ENCODE measurements around the gene RAB3IP.

Gene RAB3IP

DNA sequence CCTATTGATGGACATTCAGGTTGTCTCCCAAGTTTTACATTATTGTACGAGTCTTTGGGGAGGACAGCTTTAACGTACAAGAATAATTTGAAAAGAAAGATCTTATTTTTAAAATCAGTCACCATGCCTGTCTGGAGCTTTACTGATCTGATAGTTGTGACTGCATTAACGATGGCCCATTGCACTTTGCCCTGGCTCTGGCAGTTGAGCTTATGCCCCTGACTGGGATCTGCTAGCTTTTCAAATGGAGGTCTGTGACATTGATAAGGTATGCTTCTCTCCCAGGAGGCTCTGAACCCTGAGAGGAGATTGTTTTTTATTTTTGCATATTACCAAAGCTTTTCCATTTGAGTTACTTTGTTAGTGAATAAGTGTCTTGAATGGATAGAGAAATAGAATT is 17.9 kb upstream of the RAB3IP start:
- no peak overlapping the region for H3K4me3 ChIP-seq (ENCODE audit: low read length)
- no peak for TF ChIP-seq EZH2phosphoT487 (IDR thresholded peaks at IDR 0.05; ENCODE audit: borderline replicate concordance, low read length)
- TF ChIP-seq, protein P1, sequence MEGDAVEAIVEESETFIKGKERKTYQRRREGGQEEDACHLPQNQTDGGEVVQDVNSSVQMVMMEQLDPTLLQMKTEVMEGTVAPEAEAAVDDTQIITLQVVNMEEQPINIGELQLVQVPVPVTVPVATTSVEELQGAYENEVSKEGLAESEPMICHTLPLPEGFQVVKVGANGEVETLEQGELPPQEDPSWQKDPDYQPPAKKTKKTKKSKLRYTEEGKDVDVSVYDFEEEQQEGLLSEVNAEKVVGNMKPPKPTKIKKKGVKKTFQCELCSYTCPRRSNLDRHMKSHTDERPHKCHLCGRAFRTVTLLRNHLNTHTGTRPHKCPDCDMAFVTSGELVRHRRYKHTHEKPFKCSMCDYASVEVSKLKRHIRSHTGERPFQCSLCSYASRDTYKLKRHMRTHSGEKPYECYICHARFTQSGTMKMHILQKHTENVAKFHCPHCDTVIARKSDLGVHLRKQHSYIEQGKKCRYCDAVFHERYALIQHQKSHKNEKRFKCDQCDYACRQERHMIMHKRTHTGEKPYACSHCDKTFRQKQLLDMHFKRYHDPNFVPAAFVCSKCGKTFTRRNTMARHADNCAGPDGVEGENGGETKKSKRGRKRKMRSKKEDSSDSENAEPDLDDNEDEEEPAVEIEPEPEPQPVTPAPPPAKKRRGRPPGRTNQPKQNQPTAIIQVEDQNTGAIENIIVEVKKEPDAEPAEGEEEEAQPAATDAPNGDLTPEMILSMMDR (IDR thresholded peaks at IDR 0.05; ENCODE audit: low read depth, low read length, poor library complexity, severe bottlenecking), result no peak

GRCh38 chr12:69726922-69727321 is 11.7 kb upstream of the RAB3IP start:
- Histone ChIP-seq H3K27me3 (ENCODE audit: control insufficient read depth, low read length) (no peaks in the 10 kb centered on the region), H4K20me1 (ENCODE audit: control insufficient read depth, insufficient read depth, low read depth, low read length) (no peaks in the 10 kb centered on the region), H3K79me2 (ENCODE audit: control insufficient read depth, low read length) (no peaks in the 10 kb centered on the region), H3K9me3 (ENCODE audit: control insufficient read depth, insufficient read depth, low read length) (no peaks in the 10 kb centered on the region), H3K4me3 (ENCODE audit: low read length) (no peak overlapping the region), H3K36me3 (ENCODE audit: control insufficient read depth, low read length) (no peaks in the 10 kb centered on the region), H3F3A (ENCODE audit: control insufficient read depth, insufficient read depth) (no peaks in the 10 kb centered on the region), H3K9me2 (replicated peaks; ENCODE audit: control insufficient read depth, low read length) (no peaks in the 10 kb centered on the region), H3K4me2 (ENCODE audit: low read length) (no peak overlapping the region), H3K4me1 (ENCODE audit: control insufficient read depth, low read length) (no peaks in the 10 kb centered on the region), H3K27ac (ENCODE audit: low read depth, low read length) (no peak overlapping the region)
- no peak for TF ChIP-seq EZH2phosphoT487 (IDR thresholded peaks at IDR 0.05; ENCODE audit: borderline replicate concordance, low read length)
- TF ChIP-seq, protein P1 (IDR thresholded peaks at IDR 0.05; ENCODE audit: low read depth, low read length, poor library complexity, severe bottlenecking), result no peak

More for the DNA sequence above, 17.9 kb upstream of the RAB3IP start:
- no peak overlapping the region for H3K4me2 ChIP-seq (ENCODE audit: low read length)
- H3K79me2 ChIP-seq (ENCODE audit: control insufficient read depth, low read length), result no peaks in the 10 kb centered on the region
- H3K27ac ChIP-seq (ENCODE audit: low read depth, low read length), result no peak overlapping the region
- H3K4me1 ChIP-seq (ENCODE audit: control insufficient read depth, low read length), result no peaks in the 10 kb centered on the region
- no peaks in the 10 kb centered on the region for H3K36me3 ChIP-seq (ENCODE audit: control insufficient read depth, low read length)
- H3K27me3 ChIP-seq (ENCODE audit: control insufficient read depth, low read length), result no peaks in the 10 kb centered on the region
- no peaks in the 10 kb centered on the region for H3F3A ChIP-seq (ENCODE audit: control insufficient read depth, insufficient read depth)
- H4K20me1 ChIP-seq (ENCODE audit: control insufficient read depth, insufficient read depth, low read depth, low read length), result no peaks in the 10 kb centered on the region
- no peaks in the 10 kb centered on the region for H3K9me3 ChIP-seq (ENCODE audit: control insufficient read depth, insufficient read depth, low read length)
- H3K9me2 ChIP-seq (replicated peaks; ENCODE audit: control insufficient read depth, low read length), result no peaks in the 10 kb centered on the region

DNA sequence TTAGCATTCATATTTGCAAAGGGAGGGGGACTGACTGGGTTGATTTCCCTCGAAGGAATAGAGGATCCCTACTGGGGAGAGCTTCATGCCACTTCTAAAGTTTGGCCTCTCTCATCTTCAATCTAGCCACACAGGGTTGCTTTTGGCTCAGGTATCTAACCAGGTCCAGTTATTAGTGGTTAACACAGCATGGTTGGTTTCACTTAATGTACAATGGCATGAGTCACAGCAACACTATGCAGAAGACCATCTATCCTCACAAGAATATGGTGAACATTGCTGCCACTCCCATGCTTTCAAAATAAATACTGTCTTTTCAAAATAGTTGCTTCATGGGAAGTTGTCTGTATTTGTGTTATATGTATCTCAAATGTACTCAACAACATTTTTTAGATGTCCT is 6.6 kb upstream of the RAB3IP start:
- H3K9me3 ChIP-seq (ENCODE audit: control insufficient read depth, insufficient read depth, low read length), result no peaks in the 10 kb centered on the region
- TF ChIP-seq EZH2phosphoT487 (IDR thresholded peaks at IDR 0.05; ENCODE audit: borderline replicate concordance, low read length), result no peak
- TF ChIP-seq, protein P1 (IDR thresholded peaks at IDR 0.05; ENCODE audit: low read depth, low read length, poor library complexity, severe bottlenecking), result no peak
- H3K79me2 ChIP-seq (ENCODE audit: control insufficient read depth, low read length), result no peaks in the 10 kb centered on the region
- no peak overlapping the region for H3K4me2 ChIP-seq (ENCODE audit: low read length)
- no peaks in the 10 kb centered on the region for H3K4me1 ChIP-seq (ENCODE audit: control insufficient read depth, low read length)
- no peaks in the 10 kb centered on the region for H3K36me3 ChIP-seq (ENCODE audit: control insufficient read depth, low read length)
- no peaks in the 10 kb centered on the region for H4K20me1 ChIP-seq (ENCODE audit: control insufficient read depth, insufficient read depth, low read depth, low read length)
- peaks cover 9% of the 10 kb centered on the region; the same call in 1 of the 2 replicates for H3K27me3 ChIP-seq (ENCODE audit: control insufficient read depth, low read length)
- no peaks in the 10 kb centered on the region for H3F3A ChIP-seq (ENCODE audit: control insufficient read depth, insufficient read depth)
- no peak overlapping the region for H3K27ac ChIP-seq (ENCODE audit: low read depth, low read length)
- no peaks in the 10 kb centered on the region for H3K9me2 ChIP-seq (replicated peaks; ENCODE audit: control insufficient read depth, low read length)
- H3K4me3 ChIP-seq (ENCODE audit: low read length), result no peak overlapping the region
